ENCODE data around the gene DDX51.

DDX51 gene

DNA sequence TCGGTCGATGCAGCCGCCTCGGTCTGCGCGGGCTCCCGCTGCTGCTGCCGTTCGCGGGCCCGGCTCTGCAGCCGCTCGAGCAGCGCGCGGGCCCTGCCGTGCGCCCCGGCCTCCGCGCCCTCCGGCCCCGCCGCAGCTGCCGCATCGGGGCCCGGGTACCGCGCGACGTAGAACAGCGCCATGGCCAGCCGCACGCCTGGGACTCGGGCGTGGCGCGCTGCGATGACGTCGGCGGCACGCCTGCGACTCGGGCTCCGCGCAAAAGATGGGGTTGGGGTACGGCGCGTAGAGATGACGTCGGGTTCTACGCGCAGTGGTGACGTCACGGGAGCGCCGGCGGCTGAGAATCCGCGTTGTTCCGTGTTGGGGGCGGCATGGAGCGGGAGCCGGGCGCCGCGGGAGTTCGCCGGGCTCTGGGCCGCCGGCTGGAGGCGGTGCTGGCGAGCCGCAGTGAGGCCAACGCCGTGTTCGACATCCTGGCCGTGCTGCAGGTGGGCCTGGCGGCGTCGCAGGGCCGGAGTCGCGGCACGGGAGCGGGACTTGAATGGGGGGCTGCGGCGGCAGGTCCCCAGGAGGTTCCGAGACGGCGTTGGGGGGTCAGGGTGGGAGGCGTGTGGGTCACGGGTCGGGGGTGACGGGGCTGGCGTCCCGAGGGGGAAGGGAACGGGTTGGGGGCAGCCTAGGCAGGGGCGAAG is at the start of gene DDX51, which contains the start of gene NOC4L:
Gene DDX51 (minus strand): TSS at position 205 of the 695 bp plus-strand sequence. CDS start 23 bp downstream, at position 182.
Gene NOC4L (plus strand): TSS at position 343 of the 695 bp plus-strand sequence. CDS start 32 bp downstream, at position 375.
- H3K36me3 Mint-ChIP-seq (ENCODE audit: low read depth), result peaks cover 28% of the 10 kb centered on the region
- H3K27ac Mint-ChIP-seq, result peak within 1 kb of the TSS; percentile 92

GRCh38 chr12:132191715-132192553 is 47.8 kb upstream of the DDX51 start:
- Mint-ChIP-seq H3K4me1 (ENCODE audit: low read depth) (peaks cover 24% of the 10 kb centered on the region), H3K9me3 (peaks cover 10% of the 10 kb centered on the region), H3K36me3 (ENCODE audit: low read depth) (no peaks in the 10 kb centered on the region), H3K4me3 (no peak overlapping the region), H3K27ac (no peak overlapping the region), H3K27me3 (no peaks in the 10 kb centered on the region)

More for the DNA sequence above, at the start of gene DDX51, which contains the start of gene NOC4L:
- Mint-ChIP-seq H3K4me1 (ENCODE audit: low read depth) (peaks cover 35% of the 10 kb centered on the region), H3K4me3 (peak within 1 kb of the TSS; percentile 91), H3K27me3 (no peaks in the 10 kb centered on the region), H3K9me3 (no peaks in the 10 kb centered on the region)

- Mint-ChIP-seq H3K9me3 (peaks cover 10% of the 10 kb centered on the region), H3K36me3 (ENCODE audit: low read depth) (no peaks in the 10 kb centered on the region), H3K4me3 (no peak overlapping the region), H3K27ac (no peak overlapping the region), H3K4me1 (ENCODE audit: low read depth) (peaks cover 34% of the 10 kb centered on the region), H3K27me3 (no peaks in the 10 kb centered on the region)
These were observed 46.8 kb upstream of the DDX51 start for GRCh38 chr12:132190834-132191500.

GRCh38 chr12:132190012-132190755 is 46.1 kb upstream of the DDX51 start:
- Mint-ChIP-seq H3K27me3 (peaks cover 2% of the 10 kb centered on the region), H3K27ac (peak overlapping the region; percentile 76), H3K36me3 (ENCODE audit: low read depth) (no peaks in the 10 kb centered on the region), H3K4me3 (peak overlapping the region; percentile 84), H3K9me3 (peaks cover 10% of the 10 kb centered on the region), H3K4me1 (ENCODE audit: low read depth) (peaks cover 38% of the 10 kb centered on the region)

DNA sequence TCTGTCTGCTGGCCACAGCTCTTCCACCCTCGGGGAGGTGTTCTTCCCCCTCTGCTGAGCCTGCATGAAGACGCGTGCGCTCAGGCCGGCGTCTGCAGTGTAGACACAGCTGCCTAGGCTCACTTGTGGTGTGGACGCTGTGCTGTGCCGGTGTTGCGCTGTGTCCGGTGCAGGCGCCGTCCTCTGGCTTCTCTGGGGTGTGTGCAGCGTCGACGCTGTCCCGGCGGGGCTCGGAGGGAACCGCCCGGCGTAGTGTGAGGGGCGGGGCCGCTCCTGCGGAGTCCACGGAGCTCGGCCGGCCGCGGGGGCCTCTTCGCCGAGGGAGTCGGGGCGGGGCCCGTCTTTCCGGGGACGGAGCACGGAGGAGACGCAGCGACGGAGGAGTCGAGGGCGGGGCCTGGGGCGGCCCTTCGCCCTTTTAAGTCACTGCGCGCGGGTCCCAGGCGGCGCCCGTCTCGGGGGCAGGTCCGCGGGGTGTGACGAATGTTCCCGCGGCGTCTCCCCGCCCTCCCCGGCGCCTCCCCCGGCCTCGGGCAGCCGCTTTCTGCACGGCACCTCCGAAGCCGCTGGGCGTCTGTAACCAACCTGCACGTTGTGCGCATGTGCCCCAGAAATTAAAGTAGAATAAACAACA is 45.4 kb upstream of the DDX51 start:
- Mint-ChIP-seq H3K4me1 (ENCODE audit: low read depth) (peaks cover 38% of the 10 kb centered on the region), H3K27me3 (peaks cover 4% of the 10 kb centered on the region), H3K9me3 (peaks cover 10% of the 10 kb centered on the region), H3K27ac (peak overlapping the region; percentile 76), H3K4me3 (peak overlapping the region; percentile 84), H3K36me3 (ENCODE audit: low read depth) (no peaks in the 10 kb centered on the region)

DNA sequence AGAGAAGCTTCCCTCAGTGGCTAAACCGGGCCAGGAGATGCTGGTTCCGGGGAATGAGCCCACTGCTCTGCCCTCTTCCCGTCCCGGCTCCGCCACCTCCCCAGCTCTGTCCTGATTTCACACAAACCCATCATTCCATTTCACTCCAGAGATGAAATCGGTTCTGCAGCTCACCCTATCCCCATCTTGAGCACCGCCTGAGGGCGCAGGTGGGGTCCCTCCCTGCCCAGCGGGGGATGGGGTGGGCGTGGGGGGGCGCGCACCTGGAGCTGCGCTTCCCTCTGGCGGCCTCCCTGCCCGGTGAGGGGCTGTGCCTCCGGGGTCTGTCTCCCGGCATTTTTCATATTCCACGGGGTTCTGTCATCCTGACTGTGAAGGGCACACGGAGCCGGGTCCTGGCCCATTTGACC is 44.8 kb upstream of the DDX51 start:
- H3K27ac Mint-ChIP-seq, result peak overlapping the region; percentile 65
- peaks cover 38% of the 10 kb centered on the region for H3K4me1 Mint-ChIP-seq (ENCODE audit: low read depth)
- peaks cover 4% of the 10 kb centered on the region for H3K27me3 Mint-ChIP-seq

DNA sequence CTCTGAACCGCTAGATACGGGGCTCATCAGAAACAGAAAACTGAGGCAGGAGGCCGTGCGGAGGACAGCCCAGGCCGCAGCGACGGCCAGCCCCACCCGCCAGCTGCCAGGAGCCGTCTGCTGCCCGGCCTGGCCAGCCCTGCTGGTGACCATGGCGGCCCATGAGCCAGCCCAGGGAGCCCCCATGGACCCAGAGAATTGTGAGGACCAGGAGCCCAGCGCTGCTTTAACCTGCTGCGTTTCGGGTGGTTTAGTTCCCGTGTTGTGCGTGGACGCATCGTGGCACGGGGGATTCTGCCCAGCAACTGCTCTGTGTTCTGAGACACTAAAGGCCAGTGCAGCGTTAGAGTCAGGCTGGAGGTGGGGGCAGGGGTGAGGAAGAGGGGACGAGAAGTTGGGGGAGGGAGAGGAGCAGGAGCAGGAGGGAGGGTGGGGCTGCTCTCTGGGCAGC is 44.4 kb upstream of the DDX51 start:
- Mint-ChIP-seq H3K4me3 (no peak overlapping the region), H3K27me3 (peaks cover 4% of the 10 kb centered on the region), H3K36me3 (ENCODE audit: low read depth) (no peaks in the 10 kb centered on the region), H3K9me3 (peaks cover 1% of the 10 kb centered on the region), H3K4me1 (ENCODE audit: low read depth) (peaks cover 38% of the 10 kb centered on the region), H3K27ac (no peak overlapping the region)

More for the DNA sequence above, 44.8 kb upstream of the DDX51 start:
- Mint-ChIP-seq H3K9me3 (peaks cover 6% of the 10 kb centered on the region), H3K4me3 (peak overlapping the region; percentile 84), H3K36me3 (ENCODE audit: low read depth) (no peaks in the 10 kb centered on the region)

DNA sequence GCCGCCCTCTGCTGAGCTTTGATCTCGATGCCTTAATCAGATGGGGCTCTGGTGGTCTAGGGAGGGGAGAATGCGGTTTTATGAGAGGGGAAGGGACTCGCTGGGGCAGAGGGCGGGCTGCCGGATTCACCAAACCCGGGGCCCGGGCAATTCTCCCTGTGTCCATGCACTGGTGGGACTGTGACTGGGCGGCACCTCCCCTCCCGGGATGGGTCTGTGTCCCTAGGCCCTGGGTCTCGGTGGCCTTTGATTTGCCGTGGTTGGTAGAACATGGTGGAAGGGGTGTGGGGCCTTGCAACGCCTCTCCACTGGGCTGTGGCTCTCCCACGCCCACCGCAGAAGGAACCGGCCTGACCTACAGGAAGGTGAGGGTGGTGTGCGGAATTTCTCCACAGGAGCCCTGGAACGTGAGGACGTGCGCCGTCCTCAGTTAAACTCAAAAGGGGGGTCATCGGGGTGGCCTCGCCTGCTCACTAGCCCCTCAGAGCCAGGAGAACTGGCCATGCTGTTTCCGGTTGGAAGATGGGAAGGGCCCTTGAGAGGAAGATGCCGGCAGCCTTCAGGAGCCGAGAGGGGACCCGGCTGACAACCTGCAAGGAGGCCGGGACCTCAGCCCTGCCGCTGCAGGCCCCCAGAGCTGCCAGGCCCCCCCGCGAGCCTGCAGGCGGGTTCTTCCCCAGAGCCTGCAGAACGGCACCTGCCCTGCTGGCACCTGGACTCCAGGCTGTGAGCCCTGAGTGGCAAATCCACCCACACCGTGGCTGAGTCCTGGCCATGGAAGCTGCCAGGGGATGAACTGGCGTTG is 43.7 kb upstream of the DDX51 start:
- Mint-ChIP-seq H3K27me3 (peaks cover 4% of the 10 kb centered on the region), H3K4me3 (no peak overlapping the region), H3K9me3 (no peaks in the 10 kb centered on the region), H3K4me1 (ENCODE audit: low read depth) (peaks cover 38% of the 10 kb centered on the region), H3K27ac (no peak overlapping the region), H3K36me3 (ENCODE audit: low read depth) (no peaks in the 10 kb centered on the region)

DNA sequence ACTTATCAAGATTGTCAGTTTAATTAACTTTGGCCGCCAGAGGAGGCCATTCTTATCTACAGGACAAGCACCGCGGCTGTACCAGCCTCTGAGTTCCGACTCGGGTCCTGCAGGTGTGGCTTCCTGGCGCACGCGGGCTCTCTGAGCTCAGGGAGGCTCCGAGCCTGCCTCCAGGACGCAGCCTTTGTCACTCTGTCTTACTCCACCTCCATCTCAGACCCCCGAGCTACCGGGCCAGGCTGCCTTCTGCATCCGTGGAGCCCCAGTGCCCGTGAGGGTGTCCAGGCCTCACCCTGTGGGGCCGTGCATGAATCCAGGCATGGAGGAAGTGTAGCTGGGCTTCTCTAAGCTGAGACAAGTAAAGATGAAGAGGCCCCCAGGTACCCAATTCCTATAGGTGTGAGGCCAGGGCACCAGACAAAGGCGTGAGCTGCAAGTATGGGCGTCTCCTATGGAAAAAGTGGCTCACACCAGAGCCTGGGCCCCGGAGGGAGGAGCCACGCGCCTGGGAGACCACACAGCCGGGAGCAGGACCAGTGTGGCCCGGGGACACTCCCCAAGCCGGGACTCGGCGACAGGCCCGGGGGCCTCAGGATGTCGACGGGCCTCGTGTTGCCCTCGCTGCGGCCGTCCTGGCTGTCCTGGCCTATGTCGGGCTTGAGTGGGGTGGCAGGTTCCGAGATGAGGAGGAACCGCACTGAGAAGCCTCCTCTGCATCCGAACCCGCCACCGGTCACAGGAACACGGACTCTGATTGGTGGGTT is 42.9 kb upstream of the DDX51 start:
- Mint-ChIP-seq H3K36me3 (ENCODE audit: low read depth) (no peaks in the 10 kb centered on the region), H3K27me3 (peaks cover 4% of the 10 kb centered on the region), H3K27ac (peak overlapping the region; percentile 85), H3K4me3 (peak overlapping the region; percentile 75), H3K9me3 (no peaks in the 10 kb centered on the region), H3K4me1 (ENCODE audit: low read depth) (peaks cover 38% of the 10 kb centered on the region)

DNA sequence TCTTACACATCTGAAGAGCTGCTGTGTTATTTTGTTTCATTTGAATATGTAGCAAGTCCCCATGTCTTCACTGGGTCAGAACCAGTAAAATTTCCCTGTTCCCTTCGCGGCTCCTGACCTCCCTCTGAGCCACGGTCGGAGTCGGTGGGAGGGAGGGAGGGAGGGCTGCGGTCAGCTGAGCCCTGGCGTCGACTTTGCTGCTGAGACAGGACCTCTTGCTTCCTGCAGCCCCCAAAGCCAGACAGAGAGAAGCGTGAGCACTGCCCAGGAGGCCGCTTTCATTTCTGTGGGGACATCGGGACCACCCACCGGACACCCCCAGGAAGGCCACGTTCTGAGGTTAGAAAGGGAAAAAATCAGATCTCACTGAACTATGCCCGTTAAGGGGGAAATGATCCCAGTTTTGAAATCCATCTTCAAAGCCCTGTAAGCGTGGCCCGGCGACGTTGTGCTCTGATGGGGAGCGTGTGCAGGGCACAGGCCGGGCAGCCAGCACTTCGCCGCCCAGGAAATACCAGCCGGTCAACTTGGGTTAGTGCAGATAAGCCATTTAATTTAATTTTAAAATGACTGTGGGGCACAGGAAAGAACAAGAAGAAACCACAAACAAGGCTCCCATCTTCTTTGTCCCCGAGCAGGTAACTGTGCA is 42.2 kb upstream of the DDX51 start:
- no peaks in the 10 kb centered on the region for H3K36me3 Mint-ChIP-seq (ENCODE audit: low read depth)
- peaks cover 38% of the 10 kb centered on the region for H3K4me1 Mint-ChIP-seq (ENCODE audit: low read depth)

DNA sequence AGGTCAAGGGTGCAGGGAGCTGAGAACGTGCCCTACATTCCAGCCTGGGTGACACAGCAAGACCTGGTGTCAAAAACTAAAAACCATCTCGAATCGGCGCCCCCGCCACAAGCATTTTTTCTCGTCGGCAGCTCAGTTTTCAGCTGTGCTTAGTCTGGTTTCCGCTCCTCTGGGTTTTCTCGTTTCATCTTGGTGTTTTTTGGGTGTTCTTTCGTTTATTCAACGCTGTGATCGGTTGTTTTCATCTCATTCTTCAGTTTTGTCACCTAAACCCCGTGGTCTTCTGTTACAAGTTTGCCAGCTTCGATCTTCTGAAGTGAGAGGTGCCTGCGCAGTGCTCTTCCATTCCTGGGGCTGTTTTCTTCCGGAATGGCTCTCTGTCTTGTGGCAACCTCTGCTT is 41.6 kb upstream of the DDX51 start:
- Mint-ChIP-seq H3K27ac (peak overlapping the region; percentile 85), H3K4me3 (peak overlapping the region; percentile 75), H3K4me1 (ENCODE audit: low read depth) (peaks cover 34% of the 10 kb centered on the region), H3K36me3 (ENCODE audit: low read depth) (no peaks in the 10 kb centered on the region), H3K27me3 (peaks cover 4% of the 10 kb centered on the region), H3K9me3 (no peaks in the 10 kb centered on the region)

More for the DNA sequence above, 42.2 kb upstream of the DDX51 start:
- Mint-ChIP-seq H3K27ac (peak overlapping the region; percentile 85), H3K9me3 (no peaks in the 10 kb centered on the region), H3K27me3 (peaks cover 4% of the 10 kb centered on the region), H3K4me3 (peak overlapping the region; percentile 75)

GRCh38 chr12:132182711-132183365 is 38.7 kb upstream of the DDX51 start:
- Mint-ChIP-seq H3K4me1 (ENCODE audit: low read depth) (peaks cover 41% of the 10 kb centered on the region), H3K4me3 (no peak overlapping the region), H3K27me3 (peaks cover 4% of the 10 kb centered on the region), H3K36me3 (ENCODE audit: low read depth) (no peaks in the 10 kb centered on the region), H3K27ac (peak overlapping the region; percentile 13), H3K9me3 (no peaks in the 10 kb centered on the region)
